DMS 273 (cell line): Measurements from ENCODE around the gene PPP1R14C.
A peak's percentile ranks its signal among the peaks of the same experiment; 100 is the strongest.
"Not testable (repeated sequence)": the region's sequence is repeated elsewhere in the genome, so short reads cannot be mapped to it uniquely, and the experiment has no call there.

Source experiments
- DNase-seq: peaks from one replicate; lab custom pipeline; 2025; ENCODE audit not compliant: unreplicated experiment; lab: John Stamatoyannopoulos, UW

The PPP1R14C gene

GRCh38 chr6:150137711-150138110, 5.1 kb upstream of the PPP1R14C start:
- DNase-seq = not testable (repeated sequence)

GRCh38 chr6:150138638-150139037, 4.2 kb upstream of the PPP1R14C start:
- no peak for DNase-seq

- DNase-seq = no peak
Observed at GRCh38 chr6:150139533-150139932, 3.3 kb upstream of the PPP1R14C start.

GRCh38 chr6:150140236-150140969, 2.4 kb upstream of the PPP1R14C start:
- DNase-seq = no peak

- peak; percentile 72 for DNase-seq
Observed at GRCh38 chr6:150142097-150142669, 661 bp upstream of the PPP1R14C start.

GRCh38 chr6:150143516-150144293, 861 bp downstream of the PPP1R14C start:
- peak; percentile 73 for DNase-seq

GRCh38 chr6:150144294-150144868, 1.5 kb downstream of the PPP1R14C start:
- no peak for DNase-seq

GRCh38 chr6:150145427-150145826, 2.6 kb downstream of the PPP1R14C start:
- DNase-seq = no peak

- DNase-seq = no peak
Observed at GRCh38 chr6:150145830-150146229, 3.0 kb downstream of the PPP1R14C start.

GRCh38 chr6:150146436-150146835, 3.6 kb downstream of the PPP1R14C start:
- DNase-seq = no peak

GRCh38 chr6:150149146-150149545, 6.3 kb downstream of the PPP1R14C start:
- DNase-seq = no peak

- DNase-seq = no peak
Observed at GRCh38 chr6:150150458-150150820, 7.6 kb downstream of the PPP1R14C start.

- no peak for DNase-seq
Observed at GRCh38 chr6:150150821-150151646, 8.2 kb downstream of the PPP1R14C start.

GRCh38 chr6:150152891-150153876, 10.3 kb downstream of the PPP1R14C start:
- no peak for DNase-seq

- DNase-seq = no peak
Observed at GRCh38 chr6:150153905-150154492, 11.2 kb downstream of the PPP1R14C start.

GRCh38 chr6:150156460-150156859, 13.6 kb downstream of the PPP1R14C start:
- no peak for DNase-seq

- DNase-seq = no peak
Observed at GRCh38 chr6:150157081-150157480, 14.2 kb downstream of the PPP1R14C start.

- DNase-seq = no peak
Observed at GRCh38 chr6:150159757-150160156, 16.9 kb downstream of the PPP1R14C start.

GRCh38 chr6:150163970-150164369, 21.1 kb downstream of the PPP1R14C start:
- DNase-seq = no peak
